Left lung (tissue), 10 donors: ENCODE data around the gene CDC25B. TPM values are rescaled to one million over a fixed set of nuclear protein-coding genes. Genes with fewer than 3 reads are reported as not detected.

ENCODE experiments used
- ATAC-seq: fragments of 200-7000 bp; cut with Tn5 transposase; one replicate; pipeline ENCODE4 v1.9.1; 2020; ENCODE audit warnings: moderate library complexity
- DNase-seq, 4 donors: peaks; one replicate each; pipeline ENCODE4 v3.0.0-alpha.2; 2013 to 2020
- H3K27ac ChIP-seq, 2 donors: fragments of 200-600 bp; sonication (generic) in 1 of 2; one replicate each; pipeline versions ENCODE4 v1.5.0 to v1.8.0; 2020 to 2021
- H3K27me3 ChIP-seq, 2 donors: fragments of 200-600 bp; sonication (generic) in 1 of 2; one replicate each; pipeline versions ENCODE4 v1.5.0 to v1.8.0; 2020 to 2021
- H3K36me3 ChIP-seq, 2 donors: fragments of 200-600 bp; sonication (generic) in 1 of 2; one replicate each; pipeline versions ENCODE4 v1.5.0 to v1.8.0; 2020 to 2021
- H3K4me1 ChIP-seq, 2 donors: fragments of 200-600 bp; one replicate each; pipeline ENCODE4 v1.8.0; 2021
- H3K4me3 ChIP-seq, 2 donors: fragments of 200-600 bp; sonication (generic) in 1 of 2; one replicate each; pipeline versions ENCODE4 v1.5.0 to v1.8.0; 2020 to 2021; ENCODE audit warnings: mild to moderate bottlenecking in 1 of 2
- H3K9me3 ChIP-seq, 2 donors: fragments of 200-600 bp; sonication (generic) in 1 of 2; one replicate each; pipeline versions ENCODE4 v1.5.0 to v1.8.0; 2020 to 2021
- intact Hi-C, 2 donors: fragments of 100-400 bp; cut with DNase I; formaldehyde crosslinking; loops; one replicate each; pipeline versions ENCODE4 v1.11.2 to v1.14.2; 2022
- polyA plus RNA-seq, 6 donors: library from polyadenylated mRNA; unstranded; fragments of 120-200 nt; gene quantifications; one replicate each; pipeline ENCODE4 v1.2.1, GENCODE V29; 2013; ENCODE audit not compliant: insufficient read length in 6 of 6
- total RNA-seq, 2 donors: library from RNA; stranded (reverse); fragmentation: NEBNext Ultra II Directional; extraction: Animal tissue kit (Norgen Biotek cat#: 25700); gene quantifications; one replicate each; pipeline ENCODE4 v1.2.1, GENCODE V29; 2021
- TF ChIP-seq, protein P1 (sequence below), 2 donors: fragments of 200-600 bp; sonication (generic) in 1 of 2; IDR thresholded peaks; one replicate each; pipeline versions ENCODE4 v1.5.0 to v1.8.0; 2021; ENCODE audit warnings: antibody characterized with exemption in 2 of 2
- donor health status: DM: no; HTN: yes; CAD: no.
- donor health status: DM: no; HTN: no; CAD: no.

CDC25B gene
- total and polyA plus RNA-seq, 8 donors = 50.8 to 121 (median 60.4) TPM

DNA sequence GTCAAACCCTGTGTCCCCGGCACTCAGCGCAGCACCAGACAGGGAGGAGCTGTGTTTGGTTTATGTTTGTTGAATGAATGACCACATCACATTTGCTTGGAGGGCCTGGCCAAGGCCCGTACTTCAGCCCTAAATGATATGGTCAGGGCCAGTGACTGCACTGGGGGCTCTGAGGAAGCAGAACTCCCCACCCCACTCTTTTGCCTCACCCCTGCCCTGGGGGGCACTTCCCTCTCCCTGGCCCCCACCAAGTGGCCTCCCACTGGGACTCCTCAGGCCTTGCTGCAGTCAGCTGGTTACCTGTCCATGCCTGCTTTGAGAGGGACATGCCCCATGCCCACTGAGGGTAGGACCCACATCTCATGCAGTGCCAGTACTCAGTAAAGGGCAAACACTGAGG, 31.5 kb upstream of the CDC25B start:
- TF ChIP-seq, protein P1, sequence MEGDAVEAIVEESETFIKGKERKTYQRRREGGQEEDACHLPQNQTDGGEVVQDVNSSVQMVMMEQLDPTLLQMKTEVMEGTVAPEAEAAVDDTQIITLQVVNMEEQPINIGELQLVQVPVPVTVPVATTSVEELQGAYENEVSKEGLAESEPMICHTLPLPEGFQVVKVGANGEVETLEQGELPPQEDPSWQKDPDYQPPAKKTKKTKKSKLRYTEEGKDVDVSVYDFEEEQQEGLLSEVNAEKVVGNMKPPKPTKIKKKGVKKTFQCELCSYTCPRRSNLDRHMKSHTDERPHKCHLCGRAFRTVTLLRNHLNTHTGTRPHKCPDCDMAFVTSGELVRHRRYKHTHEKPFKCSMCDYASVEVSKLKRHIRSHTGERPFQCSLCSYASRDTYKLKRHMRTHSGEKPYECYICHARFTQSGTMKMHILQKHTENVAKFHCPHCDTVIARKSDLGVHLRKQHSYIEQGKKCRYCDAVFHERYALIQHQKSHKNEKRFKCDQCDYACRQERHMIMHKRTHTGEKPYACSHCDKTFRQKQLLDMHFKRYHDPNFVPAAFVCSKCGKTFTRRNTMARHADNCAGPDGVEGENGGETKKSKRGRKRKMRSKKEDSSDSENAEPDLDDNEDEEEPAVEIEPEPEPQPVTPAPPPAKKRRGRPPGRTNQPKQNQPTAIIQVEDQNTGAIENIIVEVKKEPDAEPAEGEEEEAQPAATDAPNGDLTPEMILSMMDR (IDR thresholded peaks at IDR 0.05) = no peak
- Histone ChIP-seq H3K36me3 (peaks cover 0 to 3% of the 10 kb centered on the region in 2 donors), H3K9me3 (no peaks in the 10 kb centered on the region), H3K4me3 (no peak overlapping the region), H3K4me1 (peaks cover 9 to 52% of the 10 kb centered on the region in 2 donors), H3K27ac (peak overlapping the region in 1 of 2 donors; percentile 65), H3K27me3 (no peaks in the 10 kb centered on the region)
- no peak for DNase-seq
- intact Hi-C loops = no loop called here
- ATAC-seq = no peak

DNA sequence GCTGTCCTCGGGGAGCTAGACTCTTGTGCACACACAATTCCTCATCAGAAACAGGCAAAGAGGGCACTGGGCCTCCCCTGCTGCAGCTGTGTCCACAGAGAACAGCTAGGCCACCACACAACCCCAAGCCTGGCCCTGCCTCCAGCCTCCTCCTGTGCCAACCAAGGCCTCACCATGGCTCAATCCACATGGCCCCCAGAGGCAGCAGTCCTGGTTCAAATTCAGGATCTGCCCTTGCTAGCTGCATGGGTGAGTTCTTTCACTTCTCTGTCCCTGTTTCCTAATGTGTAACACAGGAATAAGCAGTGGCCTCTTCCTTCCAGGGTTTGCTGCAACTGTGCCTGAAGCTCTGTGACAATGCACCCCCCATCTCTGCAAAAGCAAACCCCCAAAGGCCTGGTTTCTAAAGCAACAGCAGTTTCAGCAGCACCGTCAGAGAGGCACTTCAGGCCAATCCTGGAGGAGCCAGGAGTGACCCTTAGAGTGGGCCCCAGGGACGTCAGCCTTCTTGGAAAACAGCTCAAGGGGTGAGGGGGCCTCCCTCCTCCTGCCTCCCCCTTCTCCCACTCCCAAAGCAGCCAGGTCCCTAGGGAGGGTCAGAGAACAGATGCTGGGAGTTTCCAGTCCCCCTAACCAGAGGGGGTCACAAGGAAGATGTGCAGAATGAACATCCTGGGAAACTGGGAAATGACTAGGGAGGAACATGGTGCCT, 30.8 kb upstream of the CDC25B start:
- ATAC-seq (no peak), DNase-seq (no peak)
- Histone ChIP-seq H3K4me3 (no peak overlapping the region), H3K27ac (peak overlapping the region in 1 of 2 donors; percentile 65), H3K27me3 (no peaks in the 10 kb centered on the region), H3K36me3 (no peaks in the 10 kb centered on the region), H3K9me3 (no peaks in the 10 kb centered on the region), H3K4me1 (peaks cover 9 to 52% of the 10 kb centered on the region in 2 donors)
- TF ChIP-seq, protein P1 (IDR thresholded peaks at IDR 0.05) = no peak
- intact Hi-C loops = no loop called here

DNA sequence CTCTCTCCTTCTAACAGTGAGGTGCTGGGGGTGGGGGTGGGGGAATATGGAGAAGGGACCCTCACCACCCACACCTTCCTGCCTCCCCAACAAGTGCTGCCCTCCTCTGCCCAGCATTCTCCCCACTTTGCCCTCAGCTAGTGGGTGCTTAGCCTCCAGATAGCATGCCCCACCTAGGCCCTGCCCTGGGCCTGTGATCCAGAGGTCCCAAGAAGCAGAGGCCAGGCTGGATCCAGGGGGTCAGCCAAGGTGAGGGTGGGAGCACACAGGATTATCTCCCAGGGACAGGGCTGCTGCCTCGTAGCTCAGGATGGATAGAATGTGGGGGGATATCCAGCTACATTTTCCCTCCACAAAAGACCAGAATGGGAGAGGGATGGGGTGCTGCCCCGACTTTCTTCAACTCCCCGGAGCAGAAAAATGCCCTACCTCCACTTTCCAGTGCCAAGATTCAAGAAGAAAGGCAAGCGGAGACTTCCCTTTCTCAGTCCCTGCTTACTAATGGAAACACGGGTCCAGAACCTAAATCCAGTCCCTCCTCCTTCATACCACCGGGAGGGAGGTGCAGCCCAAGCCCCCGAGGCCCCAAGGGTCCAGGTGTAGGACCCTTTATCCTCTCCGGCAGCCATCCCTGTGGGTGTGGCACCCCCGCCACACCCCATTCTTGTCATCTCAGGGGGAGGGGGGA, 29.5 kb upstream of the CDC25B start:
- intact Hi-C loops = no loop called here
- H3K9me3 ChIP-seq = no peaks in the 10 kb centered on the region
- no peaks in the 10 kb centered on the region for H3K36me3 ChIP-seq
- H3K4me3 ChIP-seq = peak overlapping the region; percentile 62 to 70
- no peak overlapping the region for H3K27ac ChIP-seq
- no peak for DNase-seq
- TF ChIP-seq, protein P1 (IDR thresholded peaks at IDR 0.05) = no peak
- no peak for ATAC-seq
- no peaks in the 10 kb centered on the region for H3K27me3 ChIP-seq
- H3K4me1 ChIP-seq = peaks cover 9 to 52% of the 10 kb centered on the region in 2 donors

DNA sequence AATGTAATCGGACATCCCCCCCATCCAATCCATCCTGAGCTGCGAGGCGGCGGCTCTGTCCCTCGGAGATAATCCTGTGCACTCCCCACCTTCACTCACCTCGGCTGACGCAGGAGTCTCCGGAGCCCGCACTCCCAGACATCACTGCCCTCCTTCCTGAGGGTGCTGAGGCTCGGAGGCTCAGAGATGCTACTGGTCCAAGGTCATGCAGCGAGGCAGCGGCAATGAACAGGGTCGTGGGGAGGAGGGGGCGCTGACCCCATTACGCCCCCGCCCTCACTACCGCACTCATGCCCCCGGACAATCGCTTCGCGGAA, 29.0 kb upstream of the CDC25B start:
- H3K36me3 ChIP-seq = no peaks in the 10 kb centered on the region

More for the DNA sequence above, 29.0 kb upstream of the CDC25B start:
- peaks cover 9 to 52% of the 10 kb centered on the region in 2 donors for H3K4me1 ChIP-seq
- H3K27me3 ChIP-seq = no peaks in the 10 kb centered on the region
- DNase-seq = peak in 2 of 4 donors; percentile 43 to 75
- intact Hi-C loops = no loop called here
- H3K27ac ChIP-seq = peak overlapping the region in 1 of 2 donors; percentile 95
- TF ChIP-seq, protein P1 (IDR thresholded peaks at IDR 0.05) = no peak
- no peaks in the 10 kb centered on the region for H3K9me3 ChIP-seq
- peak overlapping the region; percentile 62 to 70 for H3K4me3 ChIP-seq
- no peak for ATAC-seq
